ENCODE measurements around the gene CTBP2. TPM values are rescaled to one million over a fixed set of nuclear protein-coding genes. Genes with fewer than 3 reads are reported as not detected.

CTBP2 gene
- total and polyA plus RNA-seq, 4 donors, result 19.2 to 80.6 (median 63.2) TPM

DNA sequence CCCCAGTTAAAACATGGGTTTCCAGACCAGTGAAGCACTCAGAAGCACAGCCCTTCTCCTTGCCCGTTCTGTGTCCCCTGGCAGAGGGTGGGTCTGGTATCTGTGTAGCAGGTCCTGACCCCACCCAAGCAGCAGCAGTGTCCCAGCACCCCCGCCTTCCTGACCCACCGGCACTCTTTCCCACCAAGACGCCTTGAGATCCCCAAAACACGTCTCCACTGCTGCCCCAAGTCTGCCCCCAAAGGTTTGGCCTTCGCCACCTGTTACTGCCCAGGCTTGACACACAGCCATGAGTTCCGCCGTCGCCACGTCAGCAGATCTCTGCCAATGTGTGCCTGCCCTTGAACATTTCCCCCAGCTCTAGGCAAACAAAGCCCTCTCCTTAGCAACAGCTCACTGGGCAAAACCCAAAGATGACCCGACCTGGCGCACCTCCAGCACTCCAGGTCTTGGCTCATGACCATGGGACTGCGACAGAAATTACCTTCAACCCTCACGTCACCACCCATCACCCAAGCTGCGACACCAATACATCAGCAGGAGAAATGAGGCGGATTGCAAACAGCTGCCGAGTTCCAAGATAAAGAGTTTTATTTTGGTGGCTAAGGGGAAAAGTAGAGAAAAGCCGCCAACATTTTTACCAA, 75.6 kb downstream of the CTBP2 start:
- WGBS, 2 donors, result 68 to 81% methylated on average over 18 of the region's 18 CpGs
- ATAC-seq (ENCODE audit: insufficient read depth, low FRiP score), result no peak
- H3K27ac ChIP-seq (ENCODE audit: low read depth in 1 of 2, low read length in 1 of 2), result peak overlapping the region; percentile 50 to 78
- H3K36me3 ChIP-seq (ENCODE audit: control insufficient read depth in 4 of 4, insufficient read depth in 4 of 4, low read length in 4 of 4), result peaks cover 0 to 20% (median 10%) of the 10 kb centered on the region in 4 donors
- H3K9ac ChIP-seq (ENCODE audit: insufficient read depth in 1 of 2, low read length in 2 of 2), result no peak overlapping the region
- no peaks in the 10 kb centered on the region for H3K9me3 ChIP-seq (ENCODE audit: control insufficient read depth in 4 of 4, insufficient read depth in 3 of 4, low read length in 3 of 4)
- peak in 2 of 3 donors; percentile 17 to 35 for DNase-seq
- no peak overlapping the region for H3K4me3 ChIP-seq
- TF ChIP-seq, protein P1, sequence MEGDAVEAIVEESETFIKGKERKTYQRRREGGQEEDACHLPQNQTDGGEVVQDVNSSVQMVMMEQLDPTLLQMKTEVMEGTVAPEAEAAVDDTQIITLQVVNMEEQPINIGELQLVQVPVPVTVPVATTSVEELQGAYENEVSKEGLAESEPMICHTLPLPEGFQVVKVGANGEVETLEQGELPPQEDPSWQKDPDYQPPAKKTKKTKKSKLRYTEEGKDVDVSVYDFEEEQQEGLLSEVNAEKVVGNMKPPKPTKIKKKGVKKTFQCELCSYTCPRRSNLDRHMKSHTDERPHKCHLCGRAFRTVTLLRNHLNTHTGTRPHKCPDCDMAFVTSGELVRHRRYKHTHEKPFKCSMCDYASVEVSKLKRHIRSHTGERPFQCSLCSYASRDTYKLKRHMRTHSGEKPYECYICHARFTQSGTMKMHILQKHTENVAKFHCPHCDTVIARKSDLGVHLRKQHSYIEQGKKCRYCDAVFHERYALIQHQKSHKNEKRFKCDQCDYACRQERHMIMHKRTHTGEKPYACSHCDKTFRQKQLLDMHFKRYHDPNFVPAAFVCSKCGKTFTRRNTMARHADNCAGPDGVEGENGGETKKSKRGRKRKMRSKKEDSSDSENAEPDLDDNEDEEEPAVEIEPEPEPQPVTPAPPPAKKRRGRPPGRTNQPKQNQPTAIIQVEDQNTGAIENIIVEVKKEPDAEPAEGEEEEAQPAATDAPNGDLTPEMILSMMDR (IDR thresholded peaks at IDR 0.05; ENCODE audit: control extremely low read depth, extremely low read depth), result no peak
- no peaks in the 10 kb centered on the region for H3K27me3 ChIP-seq (ENCODE audit: control insufficient read depth in 3 of 3, insufficient read depth in 3 of 3, low read length in 2 of 3)
- H3K4me1 ChIP-seq (ENCODE audit: control insufficient read depth in 5 of 5, insufficient read depth in 5 of 5, low read length in 5 of 5), result peaks cover 4 to 31% (median 11%) of the 10 kb centered on the region in 5 donors

GRCh38 chr10:125084191-125084613, 76.2 kb downstream of the CTBP2 start:
- Histone ChIP-seq H3K9me3 (ENCODE audit: control insufficient read depth in 4 of 4, insufficient read depth in 3 of 4, low read length in 3 of 4) (no peaks in the 10 kb centered on the region), H3K9ac (ENCODE audit: insufficient read depth in 1 of 2, low read length in 2 of 2) (no peak overlapping the region), H3K27ac (ENCODE audit: low read depth in 1 of 2, low read length in 1 of 2) (peak overlapping the region; percentile 50 to 78), H3K36me3 (ENCODE audit: control insufficient read depth in 4 of 4, insufficient read depth in 4 of 4, low read length in 4 of 4) (peaks cover 0 to 20% (median 10%) of the 10 kb centered on the region in 4 donors), H3K27me3 (ENCODE audit: control insufficient read depth in 3 of 3, insufficient read depth in 3 of 3, low read length in 2 of 3) (no peaks in the 10 kb centered on the region), H3K4me3 (no peak overlapping the region), H3K4me1 (ENCODE audit: control insufficient read depth in 5 of 5, insufficient read depth in 5 of 5, low read length in 5 of 5) (peaks cover 4 to 31% (median 11%) of the 10 kb centered on the region in 5 donors)
- DNase-seq (no peak), ATAC-seq (ENCODE audit: insufficient read depth, low FRiP score) (peak; percentile 43)
- TF ChIP-seq, protein P1 (IDR thresholded peaks at IDR 0.05; ENCODE audit: control extremely low read depth, extremely low read depth), result no peak
- WGBS, 2 donors, result 76 to 83% methylated on average over 11 of the region's 11 CpGs

DNA sequence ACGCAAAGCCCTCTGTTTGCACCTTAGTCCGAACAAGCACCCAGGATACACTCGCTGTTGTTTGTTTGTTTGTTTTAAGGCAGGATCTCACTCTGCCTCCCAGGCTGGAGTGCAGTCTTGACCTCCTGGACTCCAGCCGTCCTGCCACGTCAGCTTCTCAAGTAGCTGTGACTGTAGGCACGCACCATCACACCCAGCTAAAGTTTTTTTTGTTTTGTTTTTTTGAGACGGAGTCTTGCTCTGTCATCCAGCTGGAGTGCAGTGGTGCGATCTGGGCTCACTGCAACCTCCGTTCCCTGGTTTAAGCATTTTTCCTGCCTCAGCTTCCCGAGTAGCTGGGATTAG, 76.8 kb downstream of the CTBP2 start:
- 81 to 91% methylated on average over 10 of the region's 10 CpGs for WGBS, 2 donors
- Histone ChIP-seq H3K27ac (ENCODE audit: low read depth in 1 of 2, low read length in 1 of 2) (peak overlapping the region; percentile 26 to 56), H3K4me1 (ENCODE audit: control insufficient read depth in 5 of 5, insufficient read depth in 5 of 5, low read length in 5 of 5) (peaks cover 4 to 31% (median 11%) of the 10 kb centered on the region in 5 donors), H3K9ac (ENCODE audit: insufficient read depth in 1 of 2, low read length in 2 of 2) (no peak overlapping the region), H3K36me3 (ENCODE audit: control insufficient read depth in 4 of 4, insufficient read depth in 4 of 4, low read length in 4 of 4) (peaks cover 0 to 19% (median 10%) of the 10 kb centered on the region in 4 donors), H3K9me3 (ENCODE audit: control insufficient read depth in 4 of 4, insufficient read depth in 3 of 4, low read length in 3 of 4) (no peaks in the 10 kb centered on the region), H3K27me3 (ENCODE audit: control insufficient read depth in 3 of 3, insufficient read depth in 3 of 3, low read length in 2 of 3) (no peaks in the 10 kb centered on the region), H3K4me3 (no peak overlapping the region)
- peak; percentile 75 to 84 (median 83) for DNase-seq
- TF ChIP-seq, protein P1 (IDR thresholded peaks at IDR 0.05; ENCODE audit: control extremely low read depth, extremely low read depth), result no peak
- no peak for ATAC-seq (ENCODE audit: insufficient read depth, low FRiP score)
